ENCODE data around the gene WWTR1. TPM values are rescaled to one million over a fixed set of nuclear protein-coding genes. Genes with fewer than 3 reads are reported as not detected.

The WWTR1 gene
- total RNA-seq, 1 experiment from 2014 or later = 25.5 TPM

- Mint-ChIP-seq H3K9me3 (peaks cover 5% of the 10 kb centered on the region; the same call in 1 of the 2 replicates), H3K27ac (no peak overlapping the region; the same call in 1 of the 2 replicates), H3K4me1 (peaks cover 31% of the 10 kb centered on the region), H3K36me3 (peaks cover 7% of the 10 kb centered on the region; the same call in 1 of the 2 replicates), H3K4me3 (no peak overlapping the region), H3K27me3 (ENCODE audit: low read depth) (no peaks in the 10 kb centered on the region)
- ATAC-seq (no peak), DNase-seq (ENCODE audit: low spot score) (no peak)
- POLR2A ChIA-PET = no interaction called here
- no peak for TF ChIP-seq ZNF281 (CRISPR knock-in tag; IDR thresholded peaks at IDR 0.05)
- no peak for TF ChIP-seq ZNF396 (CRISPR knock-in tag; IDR thresholded peaks at IDR 0.05; ENCODE audit: borderline replicate concordance)
- no peak for TF ChIP-seq ZNF219 (CRISPR knock-in tag; IDR thresholded peaks at IDR 0.05; ENCODE audit: borderline replicate concordance)
- CTCF ChIA-PET = interaction anchor here (1.6 kb wide), 1 partner anchor 82 kb away, joined by 6 read pairs; no protein-coding TSS in a partner anchor
Observed at GRCh38 chr3:149635396-149635795, 22.4 kb downstream of the WWTR1 start.

GRCh38 chr3:149634573-149634972, 23.3 kb downstream of the WWTR1 start:
- TF ChIP-seq CDX4 (CRISPR knock-in tag; IDR thresholded peaks at IDR 0.05; ENCODE audit: borderline replicate concordance) (no peak), SMAD3 (CRISPR knock-in tag; IDR thresholded peaks at IDR 0.05; ENCODE audit: borderline replicate concordance) (no peak), MXD4 (CRISPR knock-in tag; IDR thresholded peaks at IDR 0.05; ENCODE audit: borderline replicate concordance) (no peak), TP53 (CRISPR knock-in tag; IDR thresholded peaks at IDR 0.05) (no peak), ZNF232 (CRISPR knock-in tag; IDR thresholded peaks at IDR 0.05) (no peak), MAX (CRISPR knock-in tag; IDR thresholded peaks at IDR 0.05) (no peak)
- TF ChIP-seq, protein P1, sequence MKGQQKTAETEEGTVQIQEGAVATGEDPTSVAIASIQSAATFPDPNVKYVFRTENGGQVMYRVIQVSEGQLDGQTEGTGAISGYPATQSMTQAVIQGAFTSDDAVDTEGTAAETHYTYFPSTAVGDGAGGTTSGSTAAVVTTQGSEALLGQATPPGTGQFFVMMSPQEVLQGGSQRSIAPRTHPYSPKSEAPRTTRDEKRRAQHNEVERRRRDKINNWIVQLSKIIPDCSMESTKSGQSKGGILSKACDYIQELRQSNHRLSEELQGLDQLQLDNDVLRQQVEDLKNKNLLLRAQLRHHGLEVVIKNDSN (CRISPR knock-in tag; IDR thresholded peaks at IDR 0.05) = no peak
- TF ChIP-seq, protein P2, sequence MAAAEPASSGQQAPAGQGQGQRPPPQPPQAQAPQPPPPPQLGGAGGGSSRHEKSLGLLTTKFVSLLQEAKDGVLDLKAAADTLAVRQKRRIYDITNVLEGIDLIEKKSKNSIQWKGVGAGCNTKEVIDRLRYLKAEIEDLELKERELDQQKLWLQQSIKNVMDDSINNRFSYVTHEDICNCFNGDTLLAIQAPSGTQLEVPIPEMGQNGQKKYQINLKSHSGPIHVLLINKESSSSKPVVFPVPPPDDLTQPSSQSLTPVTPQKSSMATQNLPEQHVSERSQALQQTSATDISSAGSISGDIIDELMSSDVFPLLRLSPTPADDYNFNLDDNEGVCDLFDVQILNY (CRISPR knock-in tag; IDR thresholded peaks at IDR 0.05) = no peak
- TF ChIP-seq, protein P3, sequence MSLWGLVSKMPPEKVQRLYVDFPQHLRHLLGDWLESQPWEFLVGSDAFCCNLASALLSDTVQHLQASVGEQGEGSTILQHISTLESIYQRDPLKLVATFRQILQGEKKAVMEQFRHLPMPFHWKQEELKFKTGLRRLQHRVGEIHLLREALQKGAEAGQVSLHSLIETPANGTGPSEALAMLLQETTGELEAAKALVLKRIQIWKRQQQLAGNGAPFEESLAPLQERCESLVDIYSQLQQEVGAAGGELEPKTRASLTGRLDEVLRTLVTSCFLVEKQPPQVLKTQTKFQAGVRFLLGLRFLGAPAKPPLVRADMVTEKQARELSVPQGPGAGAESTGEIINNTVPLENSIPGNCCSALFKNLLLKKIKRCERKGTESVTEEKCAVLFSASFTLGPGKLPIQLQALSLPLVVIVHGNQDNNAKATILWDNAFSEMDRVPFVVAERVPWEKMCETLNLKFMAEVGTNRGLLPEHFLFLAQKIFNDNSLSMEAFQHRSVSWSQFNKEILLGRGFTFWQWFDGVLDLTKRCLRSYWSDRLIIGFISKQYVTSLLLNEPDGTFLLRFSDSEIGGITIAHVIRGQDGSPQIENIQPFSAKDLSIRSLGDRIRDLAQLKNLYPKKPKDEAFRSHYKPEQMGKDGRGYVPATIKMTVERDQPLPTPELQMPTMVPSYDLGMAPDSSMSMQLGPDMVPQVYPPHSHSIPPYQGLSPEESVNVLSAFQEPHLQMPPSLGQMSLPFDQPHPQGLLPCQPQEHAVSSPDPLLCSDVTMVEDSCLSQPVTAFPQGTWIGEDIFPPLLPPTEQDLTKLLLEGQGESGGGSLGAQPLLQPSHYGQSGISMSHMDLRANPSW (CRISPR knock-in tag; conservative IDR thresholded peaks at IDR 0.05; ENCODE audit: low read depth) = no peak
- Mint-ChIP-seq H3K27ac (no peak overlapping the region), H3K9me3 (peaks cover 5% of the 10 kb centered on the region; the same call in 1 of the 2 replicates), H3K36me3 (peaks cover 7% of the 10 kb centered on the region; the same call in 1 of the 2 replicates), H3K4me1 (peaks cover 33% of the 10 kb centered on the region), H3K27me3 (ENCODE audit: low read depth) (no peaks in the 10 kb centered on the region), H3K4me3 (no peak overlapping the region)
- no peak; the same call in 1 of the 2 replicates for ATAC-seq
- DNase-seq (ENCODE audit: low spot score) = no peak
- CTCF ChIA-PET = interaction anchor here (1.6 kb wide), 1 partner anchor 82 kb away, joined by 6 read pairs; no protein-coding TSS in a partner anchor
- POLR2A ChIA-PET = no interaction called here

GRCh38 chr3:149634072-149634471, 23.8 kb downstream of the WWTR1 start:
- H3K27ac Mint-ChIP-seq = peak overlapping the region; percentile 24; the same call in 1 of the 2 replicates
- CTCF ChIA-PET = interaction anchor here (1.6 kb wide), 1 partner anchor 83 kb away, joined by 6 read pairs; no protein-coding TSS in a partner anchor
- peaks cover 7% of the 10 kb centered on the region; the same call in 1 of the 2 replicates for H3K36me3 Mint-ChIP-seq
- peaks cover 36% of the 10 kb centered on the region for H3K4me1 Mint-ChIP-seq
- ATAC-seq (no peak), DNase-seq (ENCODE audit: low spot score) (no peak)
- POLR2A ChIA-PET = no interaction called here
- H3K9me3 Mint-ChIP-seq = peaks cover 5% of the 10 kb centered on the region; the same call in 1 of the 2 replicates
- H3K4me3 Mint-ChIP-seq = no peak overlapping the region
- H3K27me3 Mint-ChIP-seq (ENCODE audit: low read depth) = no peaks in the 10 kb centered on the region
- TF ChIP-seq GABPB1 (CRISPR knock-in tag; IDR thresholded peaks at IDR 0.05) = no peak
- TF ChIP-seq SP1 (CRISPR knock-in tag; conservative IDR thresholded peaks at IDR 0.05) = no peak
- TF ChIP-seq ZNF671 (CRISPR knock-in tag; IDR thresholded peaks at IDR 0.05) = no peak
- TF ChIP-seq ETV6 (CRISPR knock-in tag; IDR thresholded peaks at IDR 0.05) = no peak
- no peak for TF ChIP-seq SOX15 (CRISPR knock-in tag; IDR thresholded peaks at IDR 0.05)
- no peak for TF ChIP-seq ZNF317 (CRISPR knock-in tag; IDR thresholded peaks at IDR 0.05; ENCODE audit: borderline replicate concordance, low read depth)
- TF ChIP-seq ERG (CRISPR knock-in tag; IDR thresholded peaks at IDR 0.05) = no peak
- TF ChIP-seq TEAD4 (CRISPR knock-in tag; IDR thresholded peaks at IDR 0.05) = no peak
- TF ChIP-seq OVOL2 (CRISPR knock-in tag; IDR thresholded peaks at IDR 0.05; ENCODE audit: borderline replicate concordance) = no peak
- TF ChIP-seq ZNF232 (CRISPR knock-in tag; IDR thresholded peaks at IDR 0.05) = no peak
- TF ChIP-seq RORB (CRISPR knock-in tag; IDR thresholded peaks at IDR 0.05) = no peak
- no peak for TF ChIP-seq TCF7 (CRISPR knock-in tag; IDR thresholded peaks at IDR 0.05; ENCODE audit: low read depth)

Data from WTC11 (cell line).